ENCODE measurements around the gene SCYL2. TPM values are rescaled to one million over a fixed set of nuclear protein-coding genes. Genes with fewer than 3 reads are reported as not detected.

The SCYL2 gene
- total and polyA plus RNA-seq, 2 of the 13 experiments (the other 11 are each of a cell fraction or from before 2014, with no cell fraction given) = 11.4 to 28.8 TPM

DNA sequence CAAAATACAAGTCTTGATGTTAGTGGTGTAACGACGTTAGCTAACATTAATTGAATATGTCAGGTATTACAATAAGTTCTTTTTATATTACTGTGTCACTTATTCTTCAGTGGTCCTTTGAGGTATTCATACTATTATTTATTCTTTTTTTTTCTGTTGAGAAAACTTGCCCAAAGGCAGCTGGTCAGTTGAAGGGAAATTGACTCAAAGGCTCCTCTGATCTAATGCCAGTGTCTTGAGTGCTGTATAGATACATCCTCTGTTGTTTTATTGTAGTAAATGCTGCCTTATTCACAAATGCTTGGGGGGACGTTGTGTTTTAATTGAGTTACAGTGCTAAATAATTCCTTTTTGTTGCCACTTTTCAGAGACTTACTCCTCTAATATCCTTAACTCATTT, 23.0 kb downstream of the SCYL2 start (continued):
- TF ChIP-seq, protein P1, sequence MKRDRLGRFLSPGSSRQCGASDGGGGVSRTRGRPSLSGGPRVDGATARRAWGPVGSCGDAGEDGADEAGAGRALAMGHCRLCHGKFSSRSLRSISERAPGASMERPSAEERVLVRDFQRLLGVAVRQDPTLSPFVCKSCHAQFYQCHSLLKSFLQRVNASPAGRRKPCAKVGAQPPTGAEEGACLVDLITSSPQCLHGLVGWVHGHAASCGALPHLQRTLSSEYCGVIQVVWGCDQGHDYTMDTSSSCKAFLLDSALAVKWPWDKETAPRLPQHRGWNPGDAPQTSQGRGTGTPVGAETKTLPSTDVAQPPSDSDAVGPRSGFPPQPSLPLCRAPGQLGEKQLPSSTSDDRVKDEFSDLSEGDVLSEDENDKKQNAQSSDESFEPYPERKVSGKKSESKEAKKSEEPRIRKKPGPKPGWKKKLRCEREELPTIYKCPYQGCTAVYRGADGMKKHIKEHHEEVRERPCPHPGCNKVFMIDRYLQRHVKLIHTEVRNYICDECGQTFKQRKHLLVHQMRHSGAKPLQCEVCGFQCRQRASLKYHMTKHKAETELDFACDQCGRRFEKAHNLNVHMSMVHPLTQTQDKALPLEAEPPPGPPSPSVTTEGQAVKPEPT (CRISPR knock-in tag; IDR thresholded peaks at IDR 0.05; ENCODE audit: low read depth) = no peak
- no peak for TF ChIP-seq ZNF101 (CRISPR knock-in tag; IDR thresholded peaks at IDR 0.05; ENCODE audit: borderline replicate concordance, low read depth)
- no peak for TF ChIP-seq ZFX (CRISPR knock-in tag; IDR thresholded peaks at IDR 0.05; ENCODE audit: low read depth)
- TF ChIP-seq NONO (IDR thresholded peaks at IDR 0.05) = no peak
- no peak for TF ChIP-seq NONO (CRISPR knock-in tag; conservative IDR thresholded peaks at IDR 0.05)
- TF ChIP-seq MLLT10 (CRISPR knock-in tag; IDR thresholded peaks at IDR 0.05) = no peak
- no peak for TF ChIP-seq U2AF1 (optimal IDR thresholded peaks at IDR 0.05; ENCODE audit: low read depth, low read length)
- TF ChIP-seq, protein P2, sequence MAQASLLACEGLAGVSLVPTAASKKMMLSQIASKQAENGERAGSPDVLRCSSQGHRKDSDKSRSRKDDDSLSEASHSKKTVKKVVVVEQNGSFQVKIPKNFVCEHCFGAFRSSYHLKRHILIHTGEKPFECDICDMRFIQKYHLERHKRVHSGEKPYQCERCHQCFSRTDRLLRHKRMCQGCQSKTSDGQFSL (CRISPR knock-in tag; IDR thresholded peaks at IDR 0.05) = no peak

DNA sequence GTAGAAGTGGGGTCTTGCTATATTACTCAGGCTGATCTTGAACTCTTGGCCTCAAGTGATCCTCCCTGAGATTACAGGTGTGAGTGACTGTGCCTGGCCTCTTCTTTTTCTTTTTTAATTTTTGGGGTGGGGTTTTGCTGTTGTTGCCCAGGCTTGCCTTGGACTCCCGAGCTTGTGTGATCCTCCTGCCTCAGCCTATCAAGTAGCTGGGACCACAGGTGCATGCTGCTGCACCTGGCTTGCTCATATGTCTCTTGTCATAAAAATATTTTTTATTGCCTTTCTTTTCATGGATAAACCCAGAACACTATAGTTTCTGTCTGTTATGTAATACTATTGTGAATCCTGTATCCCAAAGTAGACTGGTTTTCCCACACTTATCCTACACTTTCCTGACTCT, 26.0 kb downstream of the SCYL2 start:
- H3K4me3 ChIP-seq (replicated peaks in 1 of 3; ENCODE audit: insufficient read depth in 1 of 3, low read depth in 2 of 3, low read length in 3 of 3) = no peak overlapping the region
- ATAC-seq = no peak
- H3K4me2 ChIP-seq (ENCODE audit: low read depth, low read length) = no peak overlapping the region
- H3K27ac ChIP-seq (ENCODE audit: extremely low read length, insufficient read depth, low read length) = no peak overlapping the region
- ChIA-PET CTCF (ENCODE audit: low intra/inter-chr PET ratio, low total read pairs) (no interaction called here), POLR2A (no interaction called here)
- in situ Hi-C loops (cut with HindIII; ENCODE audit: extremely low pct_ligation_motif_present, low pct_unique_long_range_greater_than_20kb) = no loop called here
- no peak overlapping the region for H3K9ac ChIP-seq (ENCODE audit: insufficient read depth, low read depth, low read length)
- no peaks in the 10 kb centered on the region for H3K4me1 ChIP-seq (ENCODE audit: insufficient read depth, low read length)
- H3K79me2 ChIP-seq (ENCODE audit: insufficient read depth, low read length) = no peaks in the 10 kb centered on the region
- no peaks in the 10 kb centered on the region for H3K27me3 ChIP-seq (ENCODE audit: control insufficient read depth in 1 of 2, insufficient read depth in 2 of 2, low read length in 2 of 2)
- no peaks in the 10 kb centered on the region for H3K9me3 ChIP-seq (ENCODE audit: low read length)
- H3K36me3 ChIP-seq (replicated peaks in 1 of 2; ENCODE audit: control insufficient read depth in 1 of 2, insufficient read depth in 2 of 2, low read length in 2 of 2) = peaks cover 1 to 20% of the 10 kb centered on the region in 2 experiments; a peak in 2 of 5 replicates
- 85% methylated on average over 1 of the region's 1 CpG for WGBS (ENCODE audit: low lambda C conversion rate)
- no peak for DNase-seq (ENCODE audit: low spot score)
- no peaks in the 10 kb centered on the region for H4K20me1 ChIP-seq (ENCODE audit: insufficient read depth, low read length)
- no TSS peak for BruUV-seq (replicated peaks)
- H2AFZ ChIP-seq (ENCODE audit: low read length) = no peak overlapping the region
- intact Hi-C loops (cut with micrococcal nuclease; ENCODE audit: unreplicated experiment) = no loop called here
- FAIRE-seq = no peak
- TF ChIP-seq MAFF (IDR thresholded peaks at IDR 0.05; ENCODE audit: low read depth, low read length) (no peak), ASH2L (IDR thresholded peaks at IDR 0.05; ENCODE audit: insufficient read length, low read depth, low read length) (no peak), MIXL1 (CRISPR knock-in tag; IDR thresholded peaks at IDR 0.05) (no peak), ZNF777 (CRISPR knock-in tag; IDR thresholded peaks at IDR 0.05) (no peak), FOSL1 (CRISPR knock-in tag; IDR thresholded peaks at IDR 0.05; ENCODE audit: borderline replicate concordance) (no peak), ZNF776 (CRISPR knock-in tag; IDR thresholded peaks at IDR 0.05) (no peak), ZFYVE20 (CRISPR knock-in tag; IDR thresholded peaks at IDR 0.05; ENCODE audit: borderline replicate concordance, low read depth) (no peak), ZNF570 (CRISPR knock-in tag; IDR thresholded peaks at IDR 0.05; ENCODE audit: borderline replicate concordance) (no peak)
- TF ChIP-seq, protein P3, sequence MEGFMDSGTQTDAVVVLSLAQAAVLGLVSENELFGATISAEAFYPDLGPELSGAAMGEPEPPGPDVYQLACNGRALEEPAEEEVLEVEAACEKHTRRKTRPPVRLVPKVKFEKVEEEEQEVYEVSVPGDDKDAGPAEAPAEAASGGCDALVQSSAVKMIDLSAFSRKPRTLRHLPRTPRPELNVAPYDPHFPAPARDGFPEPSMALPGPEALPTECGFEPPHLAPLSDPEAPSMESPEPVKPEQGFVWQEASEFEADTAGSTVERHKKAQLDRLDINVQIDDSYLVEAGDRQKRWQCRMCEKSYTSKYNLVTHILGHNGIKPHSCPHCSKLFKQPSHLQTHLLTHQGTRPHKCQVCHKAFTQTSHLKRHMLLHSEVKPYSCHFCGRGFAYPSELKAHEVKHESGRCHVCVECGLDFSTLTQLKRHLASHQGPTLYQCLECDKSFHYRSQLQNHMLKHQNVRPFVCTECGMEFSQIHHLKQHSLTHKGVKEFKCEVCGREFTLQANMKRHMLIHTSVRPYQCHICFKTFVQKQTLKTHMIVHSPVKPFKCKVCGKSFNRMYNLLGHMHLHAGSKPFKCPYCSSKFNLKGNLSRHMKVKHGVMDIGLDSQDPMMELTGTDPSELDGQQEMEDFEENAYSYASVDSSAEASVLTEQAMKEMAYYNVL (CRISPR knock-in tag; IDR thresholded peaks at IDR 0.05; ENCODE audit: borderline replicate concordance) = no peak
- TF ChIP-seq, protein P4, sequence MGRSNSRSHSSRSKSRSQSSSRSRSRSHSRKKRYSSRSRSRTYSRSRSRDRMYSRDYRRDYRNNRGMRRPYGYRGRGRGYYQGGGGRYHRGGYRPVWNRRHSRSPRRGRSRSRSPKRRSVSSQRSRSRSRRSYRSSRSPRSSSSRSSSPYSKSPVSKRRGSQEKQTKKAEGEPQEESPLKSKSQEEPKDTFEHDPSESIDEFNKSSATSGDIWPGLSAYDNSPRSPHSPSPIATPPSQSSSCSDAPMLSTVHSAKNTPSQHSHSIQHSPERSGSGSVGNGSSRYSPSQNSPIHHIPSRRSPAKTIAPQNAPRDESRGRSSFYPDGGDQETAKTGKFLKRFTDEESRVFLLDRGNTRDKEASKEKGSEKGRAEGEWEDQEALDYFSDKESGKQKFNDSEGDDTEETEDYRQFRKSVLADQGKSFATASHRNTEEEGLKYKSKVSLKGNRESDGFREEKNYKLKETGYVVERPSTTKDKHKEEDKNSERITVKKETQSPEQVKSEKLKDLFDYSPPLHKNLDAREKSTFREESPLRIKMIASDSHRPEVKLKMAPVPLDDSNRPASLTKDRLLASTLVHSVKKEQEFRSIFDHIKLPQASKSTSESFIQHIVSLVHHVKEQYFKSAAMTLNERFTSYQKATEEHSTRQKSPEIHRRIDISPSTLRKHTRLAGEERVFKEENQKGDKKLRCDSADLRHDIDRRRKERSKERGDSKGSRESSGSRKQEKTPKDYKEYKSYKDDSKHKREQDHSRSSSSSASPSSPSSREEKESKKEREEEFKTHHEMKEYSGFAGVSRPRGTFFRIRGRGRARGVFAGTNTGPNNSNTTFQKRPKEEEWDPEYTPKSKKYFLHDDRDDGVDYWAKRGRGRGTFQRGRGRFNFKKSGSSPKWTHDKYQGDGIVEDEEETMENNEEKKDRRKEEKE (IDR thresholded peaks at IDR 0.05) = no peak

Data from HepG2 (cell line).